Mucosa of rectum (tissue), 2 donors: ENCODE data around the gene MUC5B.
"Not testable (repeated sequence)": the region's sequence is repeated elsewhere in the genome, so short reads cannot be mapped to it uniquely, and the experiment has no call there.

Experiments
- H3K27ac ChIP-seq, 2 donors: one replicate each; pipeline ENCODE4 v1.7.0; 2013; ENCODE audit warnings: inconsistent platforms in 2 of 2, low read depth in 2 of 2, low read length in 2 of 2
- H3K27me3 ChIP-seq, 2 donors: one replicate each; pipeline ENCODE4 v1.7.0; 2013; ENCODE audit warnings: low read length in 2 of 2; ENCODE audit not compliant: control insufficient read depth in 2 of 2, insufficient read depth in 2 of 2
- H3K36me3 ChIP-seq, 2 donors: one replicate each; pipeline ENCODE4 v1.7.0; 2013; ENCODE audit warnings: low read length in 2 of 2; ENCODE audit not compliant: control insufficient read depth in 2 of 2, insufficient read depth in 2 of 2
- H3K4me1 ChIP-seq, 2 donors: one replicate each; pipeline ENCODE4 v1.7.0; 2013; ENCODE audit warnings: low read length in 2 of 2, mild to moderate bottlenecking in 1 of 2; ENCODE audit not compliant: control insufficient read depth in 2 of 2, insufficient read depth in 2 of 2
- H3K4me3 ChIP-seq, 2 donors: one replicate each; pipeline ENCODE4 v1.7.0; 2013; ENCODE audit warnings: low read length in 2 of 2
- H3K9ac ChIP-seq, 2 donors: one replicate each; pipeline ENCODE4 v1.7.0; 2013; ENCODE audit warnings: low read length in 2 of 2, low read depth in 1 of 2, mild to moderate bottlenecking in 1 of 2
- H3K9me3 ChIP-seq, 2 donors: one replicate each; pipeline ENCODE4 v1.7.0; 2013; ENCODE audit warnings: low read length in 2 of 2; ENCODE audit not compliant: control insufficient read depth in 2 of 2
- donor health status: healthy.
- donor health status: Normal muscosa, but diverticular disease.

Gene MUC5B

DNA sequence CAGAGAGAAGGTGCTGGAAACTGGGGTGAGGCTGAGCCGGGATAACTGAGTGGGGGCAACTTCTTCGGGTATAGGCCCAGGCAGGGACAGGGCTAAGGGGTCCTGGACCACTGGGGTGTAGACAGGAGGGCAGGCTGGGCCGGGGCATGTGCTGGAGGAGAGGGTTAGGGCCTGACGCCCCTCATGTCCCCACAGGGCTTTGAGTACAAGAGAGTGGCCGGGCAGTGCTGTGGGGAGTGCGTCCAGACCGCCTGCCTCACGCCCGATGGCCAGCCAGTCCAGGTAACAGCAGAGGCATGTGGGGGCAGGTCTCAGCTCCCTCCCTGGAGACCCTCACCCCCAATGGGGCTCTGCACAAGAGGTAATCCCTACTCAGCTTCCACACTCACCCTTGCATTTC, 36.7 kb downstream of the MUC5B start:
- no peak overlapping the region for H3K27ac ChIP-seq
- peaks cover 15 to 19% of the 10 kb centered on the region in 2 donors for H3K4me1 ChIP-seq
- no peaks in the 10 kb centered on the region for H3K9me3 ChIP-seq
- no peak overlapping the region for H3K4me3 ChIP-seq
- no peaks in the 10 kb centered on the region for H3K27me3 ChIP-seq
- H3K9ac ChIP-seq, result no peak overlapping the region
- no peaks in the 10 kb centered on the region for H3K36me3 ChIP-seq

DNA sequence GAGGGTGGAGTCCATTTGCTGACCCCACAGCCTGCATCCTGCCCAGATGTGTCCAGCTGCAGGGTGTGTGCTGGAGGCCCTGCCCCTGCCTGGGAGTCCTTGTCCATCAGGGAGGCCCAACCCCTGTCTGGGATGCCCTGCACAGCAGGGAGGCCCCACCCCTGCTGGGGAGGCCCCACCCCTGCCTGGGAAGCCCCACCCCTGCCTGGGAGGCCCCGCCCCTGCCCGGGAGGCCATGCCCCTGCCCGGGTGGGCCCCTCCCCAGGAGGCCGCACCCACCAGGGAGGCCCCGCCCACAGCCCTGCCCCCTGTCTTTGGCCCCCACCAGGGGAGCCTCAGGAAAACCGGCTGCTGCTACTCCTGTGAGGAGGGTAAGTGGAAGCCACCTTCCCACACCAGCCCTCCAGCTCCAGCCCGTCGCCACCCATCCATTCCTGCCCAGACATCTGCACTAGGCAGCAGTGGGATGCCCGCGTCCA, 37.2 kb downstream of the MUC5B start:
- Histone ChIP-seq H3K9ac (no peak overlapping the region), H3K4me3 (no peak overlapping the region), H3K36me3 (no peaks in the 10 kb centered on the region), H3K4me1 (peaks cover 15 to 19% of the 10 kb centered on the region in 2 donors), H3K9me3 (no peaks in the 10 kb centered on the region), H3K27ac (peak overlapping the region; percentile 39 to 56), H3K27me3 (no peaks in the 10 kb centered on the region)

DNA sequence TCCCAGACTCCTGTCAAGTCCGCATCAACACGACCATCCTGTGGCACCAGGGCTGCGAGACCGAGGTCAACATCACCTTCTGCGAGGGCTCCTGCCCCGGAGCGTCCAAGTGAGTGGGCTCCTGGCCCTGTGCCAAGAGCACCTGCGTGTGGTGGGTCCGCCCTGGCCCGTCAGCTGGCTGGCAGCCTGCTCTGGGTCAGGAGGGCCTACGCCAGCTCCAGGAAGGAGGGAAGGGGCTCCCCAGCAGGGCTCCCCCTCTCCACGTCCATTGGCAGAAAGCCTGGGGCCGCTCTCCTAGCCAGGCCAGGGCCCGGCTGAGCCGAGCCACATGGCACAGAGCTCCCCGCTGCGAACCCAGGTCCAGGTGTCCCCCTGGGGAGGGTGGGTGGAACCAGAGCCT, 37.8 kb downstream of the MUC5B start:
- H3K9ac ChIP-seq, result no peak overlapping the region
- no peaks in the 10 kb centered on the region for H3K9me3 ChIP-seq
- H3K4me3 ChIP-seq, result no peak overlapping the region
- H3K27ac ChIP-seq, result peak overlapping the region; percentile 39 to 56
- peaks cover 15 to 19% of the 10 kb centered on the region in 2 donors for H3K4me1 ChIP-seq
- no peaks in the 10 kb centered on the region for H3K27me3 ChIP-seq
- no peaks in the 10 kb centered on the region for H3K36me3 ChIP-seq

DNA sequence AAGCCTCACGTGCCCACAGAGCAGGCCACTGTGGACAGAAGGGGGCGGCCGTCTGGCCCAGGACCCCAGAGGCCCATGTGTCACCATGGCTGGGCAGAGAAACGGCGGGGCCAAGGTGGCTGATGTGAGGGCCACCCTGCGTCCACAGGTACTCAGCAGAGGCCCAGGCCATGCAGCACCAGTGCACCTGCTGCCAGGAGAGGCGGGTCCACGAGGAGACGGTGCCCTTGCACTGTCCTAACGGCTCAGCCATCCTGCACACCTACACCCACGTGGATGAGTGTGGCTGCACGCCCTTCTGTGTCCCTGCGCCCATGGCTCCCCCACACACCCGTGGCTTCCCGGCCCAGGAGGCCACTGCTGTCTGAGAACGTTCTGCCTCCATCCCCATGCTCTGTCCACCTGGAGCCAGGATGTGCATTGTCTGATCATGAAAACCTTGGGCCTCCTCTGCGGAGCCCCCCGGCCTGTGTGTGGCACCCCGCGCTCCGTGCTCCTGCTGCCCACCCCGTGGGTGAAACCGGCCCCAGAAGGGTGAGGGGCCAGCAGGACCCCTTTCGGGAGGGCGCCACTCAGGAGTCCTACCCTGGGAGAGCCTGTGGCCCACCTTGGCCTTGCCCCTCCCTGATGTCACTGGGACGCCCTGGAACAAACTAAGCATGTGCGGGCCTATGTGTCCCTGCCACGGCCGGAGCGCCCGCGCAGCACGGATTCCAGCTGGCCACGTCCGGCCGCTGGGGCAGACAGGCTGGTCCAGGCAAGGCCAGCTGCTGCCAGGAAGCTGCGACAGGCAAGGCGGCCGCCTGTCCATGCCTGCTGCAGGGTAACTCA, 38.6 kb downstream of the MUC5B start:
- H3K9me3 ChIP-seq, result no peaks in the 10 kb centered on the region
- H3K9ac ChIP-seq, result no peak overlapping the region
- H3K36me3 ChIP-seq, result no peaks in the 10 kb centered on the region
- peak overlapping the region; percentile 79 to 81 for H3K4me3 ChIP-seq
- peak overlapping the region in 1 of 2 donors; percentile 81 for H3K27ac ChIP-seq
- no peaks in the 10 kb centered on the region for H3K27me3 ChIP-seq
- peaks cover 15 to 19% of the 10 kb centered on the region in 2 donors for H3K4me1 ChIP-seq

DNA sequence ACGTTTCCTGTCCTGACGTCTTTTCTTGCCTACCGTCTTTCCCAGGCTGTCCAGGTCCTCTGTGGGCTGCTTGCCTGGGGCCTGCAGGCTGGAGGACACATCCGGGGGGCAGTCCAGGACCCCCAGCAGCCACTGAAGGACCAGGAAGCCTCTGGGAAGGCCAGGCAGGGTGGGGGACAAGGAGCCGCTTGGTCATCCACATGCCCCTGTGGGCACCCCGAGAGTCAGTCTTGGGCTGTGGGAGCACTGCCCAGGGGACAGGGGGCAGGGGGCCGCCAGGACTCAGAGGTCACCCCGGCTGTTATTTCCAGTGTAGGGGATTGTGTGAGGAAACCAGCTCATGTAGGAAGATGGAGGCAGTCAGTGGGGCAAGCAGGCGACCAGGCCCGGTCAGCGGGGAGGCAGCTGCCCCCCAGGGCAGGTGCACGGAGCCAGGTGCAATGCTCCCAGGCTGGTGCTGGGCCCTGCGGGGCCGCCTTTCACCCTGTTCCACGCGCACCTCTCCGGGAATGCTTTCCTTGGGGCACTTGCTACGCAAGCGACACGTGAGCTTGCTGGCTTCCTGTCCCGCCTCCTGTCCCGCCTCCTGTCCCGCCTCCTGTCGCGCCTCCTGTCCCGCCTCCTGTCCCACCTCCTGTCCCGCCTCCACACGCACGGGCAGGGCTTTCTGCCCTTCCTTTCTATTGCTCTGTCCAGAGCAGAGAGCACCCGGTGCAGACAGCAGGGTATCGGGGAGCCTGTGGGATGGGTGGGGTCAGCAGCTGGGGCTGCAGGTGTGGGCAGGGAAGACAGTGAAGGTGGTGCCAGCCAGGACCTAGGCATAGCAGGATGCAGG, 39.5 kb downstream of the MUC5B start:
- no peaks in the 10 kb centered on the region for H3K27me3 ChIP-seq
- H3K4me3 ChIP-seq, result peak overlapping the region; percentile 79 to 81
- H3K9me3 ChIP-seq, result no peaks in the 10 kb centered on the region
- peak overlapping the region; percentile 81 to 84 for H3K27ac ChIP-seq
- peaks cover 15 to 19% of the 10 kb centered on the region in 2 donors for H3K4me1 ChIP-seq
- H3K36me3 ChIP-seq, result no peaks in the 10 kb centered on the region
- peak overlapping the region; percentile 72 to 88 for H3K9ac ChIP-seq

DNA sequence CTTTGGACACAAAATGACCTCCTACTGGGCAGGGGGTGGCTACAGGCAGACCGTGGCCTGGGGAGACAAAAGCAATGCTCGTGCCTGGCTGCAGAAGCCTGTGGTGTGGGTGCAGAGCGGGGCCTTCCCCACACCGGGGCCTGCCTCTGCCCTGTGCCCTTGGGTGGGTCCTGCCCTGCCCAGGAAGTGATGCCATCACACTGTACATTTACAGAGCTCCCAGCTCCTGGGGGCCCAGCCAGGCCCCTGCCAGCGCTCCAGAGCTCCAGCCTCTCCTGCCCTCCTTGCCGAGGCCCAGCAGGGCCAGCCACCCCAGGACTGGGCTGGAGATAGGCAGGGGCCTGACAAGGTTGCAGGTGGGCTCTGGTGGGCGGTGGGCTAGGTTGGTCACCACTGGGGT, 40.1 kb downstream of the MUC5B start:
- H3K9ac ChIP-seq, result peak overlapping the region; percentile 60 to 63
- H3K4me1 ChIP-seq, result peaks cover 15 to 19% of the 10 kb centered on the region in 2 donors
- peak overlapping the region; percentile 81 to 84 for H3K27ac ChIP-seq
- no peaks in the 10 kb centered on the region for H3K9me3 ChIP-seq
- H3K36me3 ChIP-seq, result no peaks in the 10 kb centered on the region
- peak overlapping the region; percentile 79 to 81 for H3K4me3 ChIP-seq
- no peaks in the 10 kb centered on the region for H3K27me3 ChIP-seq

DNA sequence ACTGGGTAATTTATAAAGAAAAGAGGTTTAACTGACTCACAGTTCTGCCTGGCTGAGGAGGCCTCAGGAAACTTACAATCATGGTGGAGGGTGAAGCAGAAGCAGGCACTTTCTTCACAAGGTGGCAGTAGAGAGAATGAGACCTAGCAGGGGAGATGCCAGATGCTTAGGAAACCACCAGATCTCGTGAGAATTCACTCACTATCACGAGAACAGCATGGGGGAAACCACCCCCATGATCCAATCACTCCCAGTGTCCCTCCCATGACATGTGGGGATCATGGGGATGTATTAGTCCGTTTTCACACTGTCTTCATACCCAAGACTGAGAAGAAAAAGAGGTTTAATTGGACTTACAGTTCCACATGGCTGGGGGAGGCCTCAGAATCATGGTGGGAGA, 41.6 kb downstream of the MUC5B start:
- not testable (repeated sequence) for H3K27ac ChIP-seq

DNA sequence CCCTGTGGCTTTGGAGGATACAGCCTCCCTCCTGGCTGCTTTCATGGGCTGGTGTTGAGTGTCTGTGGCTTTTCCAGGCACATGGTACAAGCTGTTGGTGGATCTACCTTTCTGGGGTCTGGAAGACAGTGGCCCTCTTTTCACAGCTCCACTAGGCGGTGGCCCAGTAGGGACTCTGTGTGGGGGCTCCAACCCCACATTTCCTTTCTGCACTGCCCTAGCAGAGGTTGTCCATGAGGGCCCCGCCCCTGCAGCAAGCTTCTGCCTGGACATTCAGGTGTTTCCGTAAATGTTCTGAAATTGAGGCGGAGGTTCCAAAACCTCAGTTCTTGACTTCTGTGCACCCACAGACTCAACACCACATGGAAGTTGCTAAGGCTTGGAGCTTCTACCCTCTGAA, 42.6 kb downstream of the MUC5B start:
- not testable (repeated sequence) for H3K27me3 ChIP-seq, H3K4me3 ChIP-seq, H3K36me3 ChIP-seq, H3K9me3 ChIP-seq, H3K27ac ChIP-seq, H3K9ac ChIP-seq
- peaks cover 15 to 19% of the 10 kb centered on the region in 2 donors for H3K4me1 ChIP-seq

More for the DNA sequence above, 41.6 kb downstream of the MUC5B start:
- not testable (repeated sequence) for H3K36me3 ChIP-seq, H3K9me3 ChIP-seq, H3K9ac ChIP-seq, H3K4me3 ChIP-seq, H3K27me3 ChIP-seq
- peaks cover 15 to 19% of the 10 kb centered on the region in 2 donors for H3K4me1 ChIP-seq

DNA sequence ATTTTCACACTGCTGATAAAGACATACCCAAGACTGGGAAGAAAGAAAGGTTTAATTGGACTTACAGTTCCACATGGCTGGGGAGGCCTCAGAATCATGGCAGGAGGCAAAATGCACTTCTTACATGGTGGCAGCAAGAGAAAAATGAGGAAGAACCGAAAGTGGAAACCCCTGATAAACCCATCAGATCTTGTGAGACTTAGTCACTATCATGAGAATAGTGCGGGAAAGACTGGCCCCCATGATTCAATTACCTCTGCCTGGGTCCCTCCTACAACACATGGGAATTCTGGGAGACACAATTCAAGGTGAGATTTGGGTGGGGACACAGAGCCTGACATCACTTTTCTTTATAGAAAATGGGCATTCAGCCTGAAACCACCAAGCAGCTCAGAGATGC, 44.1 kb downstream of the MUC5B start:
- H3K9me3 ChIP-seq, H3K27ac ChIP-seq, H3K27me3 ChIP-seq, H3K4me3 ChIP-seq, H3K9ac ChIP-seq, H3K36me3 ChIP-seq: not testable (repeated sequence)
- peaks cover 12 to 15% of the 10 kb centered on the region in 2 donors for H3K4me1 ChIP-seq
